Measurements from ENCODE around the gene GORAB. TPM values are rescaled to one million over a fixed set of nuclear protein-coding genes. Genes with fewer than 3 reads are reported as not detected.

Gene GORAB
- total RNA-seq, 1 donor from 2014 or later: 15.0 TPM

DNA sequence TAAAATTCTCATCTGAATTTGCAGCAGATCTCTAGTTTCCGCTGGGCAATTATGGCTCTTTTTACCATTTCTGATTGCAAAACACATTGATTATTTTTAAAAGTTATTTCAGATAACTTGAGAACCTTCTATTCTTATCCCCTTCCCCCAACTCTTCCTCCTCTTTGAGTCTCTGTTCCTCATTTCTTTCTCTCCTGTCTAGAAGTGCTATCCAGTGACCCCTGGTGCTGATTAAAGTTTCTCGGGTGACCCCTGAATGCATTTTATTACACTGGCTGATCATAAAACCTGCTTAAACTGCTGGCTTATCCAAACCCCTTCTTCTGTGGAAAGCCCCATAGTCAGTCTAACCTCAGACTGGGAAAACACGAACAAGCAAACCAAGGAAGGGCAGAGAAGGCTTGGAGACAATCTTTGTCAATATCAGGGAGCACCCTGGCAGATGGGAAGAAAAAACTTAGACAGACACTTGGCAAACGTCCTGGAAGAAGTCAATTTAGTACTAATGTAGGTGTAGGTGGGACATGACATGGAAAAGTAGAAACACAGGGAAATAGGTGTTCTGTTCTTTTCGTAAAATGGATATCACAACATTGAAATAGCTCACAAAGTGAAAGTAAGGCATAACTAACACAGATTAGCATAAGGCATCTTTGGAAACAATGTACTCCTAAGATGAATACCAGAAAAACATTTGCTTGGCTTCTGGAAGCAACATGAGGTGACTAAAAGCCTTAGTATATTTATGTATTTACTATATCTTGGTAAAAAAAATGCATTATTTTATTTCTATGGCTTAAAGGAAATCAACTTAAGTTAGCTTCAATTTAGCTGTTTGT, 61.4 kb downstream of the GORAB start:
- no peak for DNase-seq

DNA sequence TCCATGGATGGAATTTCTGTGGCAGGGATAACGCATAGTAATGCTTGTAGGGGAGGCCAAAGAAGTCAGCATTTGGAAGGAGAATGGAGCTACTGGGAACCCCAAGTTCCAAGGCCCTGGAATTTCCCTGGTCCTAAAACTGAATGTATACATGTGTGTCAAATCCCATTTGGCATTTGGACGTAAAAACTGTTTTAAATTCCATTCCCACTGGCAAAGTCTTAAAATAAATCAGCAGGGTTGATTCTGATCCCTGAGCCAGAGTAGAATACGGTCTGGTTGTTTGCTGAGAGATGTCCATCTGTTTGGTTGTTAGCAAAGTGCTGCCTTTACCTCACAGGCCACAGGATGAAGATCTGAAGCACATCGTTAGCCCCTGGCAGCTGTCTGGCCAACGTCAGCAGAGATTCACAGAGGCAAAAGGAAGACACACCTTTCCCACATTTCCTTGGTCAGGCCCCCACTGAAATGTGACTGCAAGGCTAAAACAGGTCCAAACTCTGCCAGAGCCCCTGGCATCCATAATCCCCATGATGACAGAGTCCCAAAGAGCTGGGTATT, 62.2 kb downstream of the GORAB start:
- no peak for DNase-seq

DNA sequence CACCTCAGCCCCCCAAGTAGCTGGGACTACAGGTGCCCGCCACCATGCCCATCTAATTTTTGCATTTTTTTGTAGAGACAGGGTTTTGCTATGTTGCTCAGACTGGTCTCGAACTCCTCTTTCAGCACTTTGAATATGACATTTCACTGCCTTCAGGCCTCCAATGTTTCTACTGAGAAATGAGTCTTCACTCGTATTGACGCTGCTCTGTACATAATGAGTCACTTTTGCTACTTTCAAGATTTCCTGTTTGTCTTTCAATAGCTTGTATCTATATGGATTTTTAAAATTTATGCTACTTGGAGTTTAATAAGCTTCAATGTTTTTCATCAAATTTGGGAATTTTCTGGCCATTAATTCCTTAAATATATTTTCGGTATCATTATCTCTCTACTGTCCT, 64.7 kb downstream of the GORAB start:
- no peak for DNase-seq

DNA sequence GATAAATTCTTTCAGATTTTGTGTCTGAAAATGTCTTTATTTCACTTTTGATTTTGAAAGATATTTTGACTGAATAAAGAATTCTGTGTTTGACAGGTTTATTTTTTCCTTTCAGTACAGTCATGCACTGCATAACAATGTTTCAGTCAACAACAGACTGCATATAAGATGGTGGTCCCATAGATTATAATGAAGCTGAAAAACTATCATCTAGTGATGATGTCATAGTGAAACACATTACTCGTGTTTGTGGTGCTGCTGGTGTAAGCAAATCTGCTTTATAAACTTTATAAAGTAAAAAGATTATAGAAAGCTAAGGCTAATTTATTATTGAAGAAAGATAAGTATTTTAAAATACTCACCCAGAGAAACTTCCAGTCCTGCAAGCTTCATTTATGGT, 66.7 kb downstream of the GORAB start:
- DNase-seq: no peak

DNA sequence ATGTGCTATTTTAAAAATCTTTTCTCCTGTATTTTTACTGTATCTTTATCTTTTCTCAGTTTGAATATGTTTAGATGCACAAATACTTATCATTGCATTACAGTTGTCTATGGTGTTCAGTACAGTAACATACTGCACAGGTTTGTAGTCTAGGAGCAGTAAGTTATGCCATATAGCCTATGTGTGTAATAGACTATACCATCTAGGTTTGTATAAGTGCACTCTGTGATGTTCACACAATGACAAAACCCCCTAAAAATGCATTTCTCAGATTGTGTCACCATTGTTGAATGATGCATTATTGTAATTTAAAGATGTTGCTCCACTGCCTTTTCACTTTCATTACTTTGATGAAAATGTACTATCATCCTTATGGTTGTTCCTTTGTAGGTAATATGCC, 67.1 kb downstream of the GORAB start:
- DNase-seq: no peak

DNA sequence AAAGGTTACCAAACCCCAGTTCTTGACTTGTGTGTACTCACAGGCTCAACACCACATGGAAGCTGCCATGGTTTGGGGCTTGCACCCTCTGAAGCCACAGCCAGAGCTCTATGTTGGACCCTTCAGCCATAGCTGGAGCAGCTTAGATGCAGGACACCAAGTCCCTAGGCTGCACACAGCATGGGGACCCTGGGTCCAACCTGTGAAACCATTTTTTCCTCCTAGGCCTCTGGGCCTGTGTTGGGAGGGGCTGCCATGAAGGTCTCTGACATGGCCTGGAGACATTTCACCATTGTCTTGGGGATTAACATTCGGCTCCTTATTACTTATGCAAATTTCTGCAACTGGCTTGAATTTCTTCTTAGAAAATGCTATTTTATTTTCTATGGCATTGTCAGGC, 69.9 kb downstream of the GORAB start:
- no peak for DNase-seq

Other genes with a start within 250 kb of the GORAB start
- 5.5 TPM for gene PRRX1, start 132.0 kb downstream of the GORAB start, total RNA-seq

All from occipital lobe (tissue), 2 donors.